HUES48 (cell line): ENCODE results near the gene EGF.

ENCODE experiments used
- H3K27ac ChIP-seq: one replicate; pipeline ENCODE4 v1.7.0; 2013; ENCODE audit warnings: low read depth, low read length, inconsistent platforms
- H3K27me3 ChIP-seq: 2 replicates; pipeline ENCODE4 v1.6.1; 2013; ENCODE audit warnings: mild to moderate bottlenecking, low read length; ENCODE audit not compliant: control insufficient read depth, insufficient read depth
- H3K36me3 ChIP-seq: 2 replicates; pipeline ENCODE4 v1.6.1; 2013; ENCODE audit warnings: low read length; ENCODE audit not compliant: control insufficient read depth, insufficient read depth
- H3K4me1 ChIP-seq: 2 replicates; pipeline ENCODE4 v1.6.1; 2013; ENCODE audit warnings: mild to moderate bottlenecking, low read length; ENCODE audit not compliant: control insufficient read depth, insufficient read depth
- H3K4me3 ChIP-seq: 2 replicates; pipeline ENCODE4 v1.5.1; 2013; ENCODE audit warnings: mild to moderate bottlenecking, low read depth, low read length
- H3K9ac ChIP-seq: 2 replicates; pipeline ENCODE4 v1.6.1; 2013; ENCODE audit warnings: mild to moderate bottlenecking, low read depth, low read length, moderate library complexity
- H3K9me3 ChIP-seq: 2 replicates; pipeline ENCODE4 v1.6.1; 2013; ENCODE audit warnings: low read length; ENCODE audit not compliant: control insufficient read depth, insufficient read depth

EGF gene

DNA sequence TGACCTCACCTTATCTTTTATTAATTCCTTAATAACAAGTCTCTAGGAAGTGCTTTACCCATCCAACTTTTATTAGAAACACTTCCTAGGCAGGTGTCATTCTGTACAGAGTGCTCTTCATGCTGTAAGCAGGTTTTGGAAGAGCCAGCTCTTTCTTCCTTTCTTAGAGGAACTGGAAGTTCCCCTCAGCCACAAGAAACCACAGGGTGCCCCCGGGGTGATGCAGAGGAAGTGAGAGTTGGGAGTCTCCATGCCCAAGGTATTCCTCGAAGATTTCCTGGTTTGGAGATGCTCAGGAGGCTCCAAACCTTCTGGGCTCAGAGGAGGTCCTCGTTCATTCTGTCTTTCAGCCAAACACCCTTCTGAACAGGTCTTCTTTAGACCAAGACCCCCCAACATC, 83.8 kb downstream of the EGF start:
- H3K36me3 ChIP-seq, result no peaks in the 10 kb centered on the region
- H3K27me3 ChIP-seq, result no peaks in the 10 kb centered on the region
- H3K4me3 ChIP-seq, result no peak overlapping the region
- H3K9me3 ChIP-seq, result no peaks in the 10 kb centered on the region
- H3K4me1 ChIP-seq, result no peaks in the 10 kb centered on the region
- no peak overlapping the region for H3K27ac ChIP-seq
- H3K9ac ChIP-seq, result no peak overlapping the region

DNA sequence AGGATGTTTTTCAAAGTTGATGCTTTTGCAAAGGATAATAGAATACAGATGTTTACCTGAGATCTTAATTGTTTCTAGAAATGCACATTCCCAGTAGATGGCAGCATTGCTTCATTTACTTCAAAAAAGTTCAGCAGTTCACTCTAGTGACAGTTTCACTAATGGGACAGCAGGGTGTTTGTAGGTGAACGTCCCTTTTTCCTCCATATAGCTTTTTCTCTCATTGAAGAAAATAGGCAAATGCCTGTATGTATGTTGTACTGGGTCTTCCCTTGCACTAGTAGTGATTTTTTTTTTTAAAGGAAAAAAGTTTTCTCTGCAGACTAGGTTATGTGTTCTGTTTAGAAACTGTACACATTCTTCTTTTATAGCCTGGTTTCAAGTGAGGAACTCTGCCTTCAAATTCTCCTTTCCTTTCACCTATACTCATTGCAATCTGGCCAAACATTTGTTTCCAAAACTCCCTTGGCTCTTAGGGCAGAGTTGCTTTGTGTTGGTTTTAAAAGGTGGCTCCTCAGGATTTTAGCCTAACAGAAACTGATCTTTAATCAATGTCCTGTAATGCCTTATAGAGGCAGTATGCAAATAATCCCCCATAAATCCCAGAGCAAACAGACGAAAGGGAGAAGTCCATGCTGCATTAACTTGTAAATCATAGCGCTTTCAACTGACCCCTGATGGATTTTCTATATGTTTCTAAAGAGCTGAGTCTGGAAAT, 86.3 kb downstream of the EGF start:
- no peak overlapping the region for H3K4me3 ChIP-seq
- H3K27me3 ChIP-seq, result no peaks in the 10 kb centered on the region
- H3K4me1 ChIP-seq, result no peaks in the 10 kb centered on the region
- H3K9me3 ChIP-seq, result no peaks in the 10 kb centered on the region
- no peak overlapping the region for H3K9ac ChIP-seq
- no peaks in the 10 kb centered on the region for H3K36me3 ChIP-seq
- H3K27ac ChIP-seq, result no peak overlapping the region

DNA sequence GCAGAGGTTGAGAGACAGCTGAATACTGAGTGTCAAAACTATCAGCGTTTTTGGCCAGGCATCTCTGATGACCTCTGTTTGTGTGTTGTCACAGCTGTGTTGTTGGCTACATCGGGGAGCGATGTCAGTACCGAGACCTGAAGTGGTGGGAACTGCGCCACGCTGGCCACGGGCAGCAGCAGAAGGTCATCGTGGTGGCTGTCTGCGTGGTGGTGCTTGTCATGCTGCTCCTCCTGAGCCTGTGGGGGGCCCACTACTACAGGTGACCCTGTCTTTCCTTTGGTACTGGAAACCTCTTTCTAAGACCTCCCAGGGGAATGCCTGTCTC, 86.9 kb downstream of the EGF start:
- Histone ChIP-seq H3K4me3 (no peak overlapping the region), H3K4me1 (no peaks in the 10 kb centered on the region), H3K9ac (no peak overlapping the region), H3K27ac (no peak overlapping the region), H3K9me3 (no peaks in the 10 kb centered on the region), H3K36me3 (no peaks in the 10 kb centered on the region), H3K27me3 (no peaks in the 10 kb centered on the region)

DNA sequence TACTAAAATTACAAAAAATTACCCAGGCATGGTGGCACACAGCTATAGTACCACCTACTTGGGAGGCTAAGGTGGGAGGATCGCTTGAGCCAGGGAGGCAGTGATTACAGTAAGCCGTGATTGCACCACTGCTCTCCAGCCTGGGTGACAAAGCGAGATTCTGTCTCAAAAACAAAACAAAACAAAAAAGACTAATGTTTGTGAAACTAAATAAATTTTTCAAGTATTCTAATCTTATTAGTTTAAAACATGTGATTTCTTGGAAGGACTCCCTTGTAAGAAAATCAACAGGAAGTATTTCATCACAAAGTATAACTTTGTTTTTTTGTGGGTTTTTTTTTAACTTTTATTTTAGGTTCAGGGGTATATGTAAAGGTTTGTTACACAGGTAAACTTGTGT, 89.6 kb downstream of the EGF start:
- Histone ChIP-seq H3K27ac (no peak overlapping the region), H3K36me3 (no peaks in the 10 kb centered on the region), H3K4me3 (no peak overlapping the region), H3K9me3 (no peaks in the 10 kb centered on the region), H3K4me1 (no peaks in the 10 kb centered on the region), H3K27me3 (no peaks in the 10 kb centered on the region), H3K9ac (no peak overlapping the region)

DNA sequence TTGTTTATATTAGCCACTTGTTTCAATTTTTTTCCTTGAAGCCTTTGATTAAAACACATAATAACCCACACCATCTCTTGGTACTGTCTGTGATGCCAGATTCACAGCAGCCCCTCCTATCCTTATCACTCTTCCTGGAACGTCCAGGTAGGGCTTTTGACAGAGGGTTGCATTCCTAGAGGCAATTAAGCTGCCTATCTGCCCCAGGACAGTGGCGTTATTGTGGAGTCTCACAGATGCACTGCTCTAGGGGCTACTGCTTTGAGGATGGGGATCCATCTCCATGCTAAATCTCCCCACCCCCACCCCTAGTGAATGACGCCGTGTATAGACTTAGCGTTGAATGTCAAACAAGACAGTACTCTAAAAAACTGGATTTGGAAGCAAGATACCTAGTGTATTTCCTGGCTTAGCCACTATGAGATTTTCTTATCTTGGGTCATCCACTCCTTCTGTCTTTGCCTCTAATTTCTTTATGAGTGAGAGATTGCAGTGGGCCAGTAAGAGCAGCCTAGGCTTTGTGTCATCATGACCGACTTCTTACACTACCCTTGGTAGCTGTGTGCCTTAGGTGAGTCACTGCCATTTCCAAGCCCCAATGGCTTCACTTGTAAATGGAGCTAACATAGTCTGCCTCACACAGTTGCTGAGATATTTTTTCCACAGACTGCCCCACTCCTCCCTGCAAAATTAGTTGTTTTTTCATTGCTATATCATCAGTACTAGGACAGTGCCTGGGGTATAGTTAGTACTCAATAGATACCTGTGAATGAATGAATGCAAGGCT, 90.9 kb downstream of the EGF start:
- no peaks in the 10 kb centered on the region for H3K27me3 ChIP-seq
- H3K9me3 ChIP-seq, result no peaks in the 10 kb centered on the region
- H3K4me3 ChIP-seq, result no peak overlapping the region
- no peak overlapping the region for H3K9ac ChIP-seq
- no peaks in the 10 kb centered on the region for H3K4me1 ChIP-seq
- no peaks in the 10 kb centered on the region for H3K36me3 ChIP-seq
- H3K27ac ChIP-seq, result no peak overlapping the region

DNA sequence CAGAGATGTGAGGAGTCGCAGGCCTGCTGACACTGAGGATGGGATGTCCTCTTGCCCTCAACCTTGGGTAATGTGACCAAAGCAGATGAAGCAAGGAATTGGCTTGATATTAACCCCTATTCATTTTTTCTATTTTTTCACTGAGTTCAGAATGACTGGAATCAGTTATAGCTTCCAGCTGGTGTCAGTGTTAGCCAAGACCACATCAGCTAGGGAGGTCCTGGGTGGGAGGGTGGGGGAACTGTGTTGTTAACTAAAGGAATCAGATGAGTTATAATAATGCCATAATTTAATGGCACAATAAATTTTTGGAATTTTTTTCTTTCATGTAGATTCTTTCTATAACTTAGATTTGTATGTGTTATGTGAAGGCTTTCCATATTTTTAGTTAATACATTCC, 91.9 kb downstream of the EGF start:
- Histone ChIP-seq H3K4me1 (no peaks in the 10 kb centered on the region), H3K36me3 (no peaks in the 10 kb centered on the region)

DNA sequence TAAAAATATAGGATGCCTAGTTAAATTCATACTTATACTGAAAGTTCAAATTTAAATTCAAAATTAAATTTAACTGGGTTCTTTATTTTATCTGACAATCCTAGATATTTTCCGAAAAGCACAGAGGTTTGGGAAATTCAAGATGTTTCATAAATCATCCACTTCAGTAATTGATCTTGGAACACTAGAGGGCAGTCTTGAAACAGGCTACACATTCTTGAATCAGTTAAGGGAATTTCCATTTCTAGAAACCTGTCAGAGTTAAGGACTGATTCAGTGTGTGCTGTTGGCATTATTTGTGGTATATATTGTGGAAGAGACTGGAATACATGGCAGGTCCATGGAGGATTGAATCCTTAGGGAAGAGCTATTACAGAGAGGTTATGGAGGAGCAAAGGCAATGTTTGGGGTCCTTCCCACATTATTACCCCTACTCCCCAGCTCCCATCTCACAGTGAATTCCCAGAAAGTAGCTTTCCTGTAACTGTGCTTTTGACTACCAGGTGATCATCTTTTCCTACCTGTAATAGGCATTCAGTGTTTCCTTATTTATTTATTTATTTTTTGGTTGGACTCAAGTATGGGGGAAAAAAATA, 92.9 kb downstream of the EGF start:
- Histone ChIP-seq H3K4me3 (no peak overlapping the region), H3K27me3 (no peaks in the 10 kb centered on the region), H3K4me1 (no peaks in the 10 kb centered on the region), H3K9me3 (no peaks in the 10 kb centered on the region), H3K9ac (no peak overlapping the region), H3K36me3 (no peaks in the 10 kb centered on the region), H3K27ac (no peak overlapping the region)

More for the DNA sequence above, 91.9 kb downstream of the EGF start:
- H3K27ac ChIP-seq, result no peak overlapping the region
- no peaks in the 10 kb centered on the region for H3K27me3 ChIP-seq
- no peak overlapping the region for H3K4me3 ChIP-seq
- no peaks in the 10 kb centered on the region for H3K9me3 ChIP-seq
- no peak overlapping the region for H3K9ac ChIP-seq

DNA sequence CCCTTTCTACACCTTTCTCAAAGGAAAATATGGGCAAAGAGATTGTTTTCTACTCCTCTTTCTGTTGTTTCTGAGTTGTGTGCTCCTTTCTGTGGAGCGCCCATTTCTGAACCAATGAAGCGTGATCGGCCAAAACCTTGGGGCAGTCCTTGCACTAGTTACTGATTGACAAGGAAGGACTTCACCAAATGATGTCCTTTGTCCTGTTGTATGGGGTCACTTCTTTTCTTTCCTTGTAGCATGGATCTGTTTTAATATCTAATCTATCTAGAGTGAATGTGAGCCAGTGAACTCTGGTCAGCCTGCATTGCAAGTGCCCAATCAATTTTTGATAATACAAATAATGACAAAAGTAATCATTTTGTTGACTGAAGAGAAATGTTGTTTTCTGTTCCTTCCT, 94.5 kb downstream of the EGF start:
- Histone ChIP-seq H3K27ac (no peak overlapping the region), H3K9me3 (no peaks in the 10 kb centered on the region), H3K4me1 (no peaks in the 10 kb centered on the region), H3K9ac (no peak overlapping the region), H3K27me3 (no peaks in the 10 kb centered on the region), H3K36me3 (no peaks in the 10 kb centered on the region), H3K4me3 (no peak overlapping the region)

DNA sequence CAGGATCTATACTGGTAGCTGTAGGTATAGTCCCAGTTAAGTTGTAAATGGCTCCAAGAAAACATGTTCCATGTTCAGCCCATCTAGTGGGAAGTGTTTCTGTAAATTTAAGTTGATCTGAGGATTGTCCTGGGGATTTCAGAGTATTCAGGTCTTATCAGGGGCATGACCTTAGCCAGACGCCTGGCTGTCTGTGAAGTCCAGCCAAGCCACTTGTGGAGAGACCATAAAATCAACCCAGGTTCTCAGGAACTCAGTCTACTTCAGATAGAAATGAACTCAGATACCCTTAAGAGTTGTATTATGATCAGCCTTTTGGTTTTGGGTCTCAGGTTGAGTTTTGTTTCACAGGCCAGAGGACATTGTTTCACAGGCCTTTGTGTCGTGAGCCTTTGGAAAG, 95.9 kb downstream of the EGF start:
- no peaks in the 10 kb centered on the region for H3K4me1 ChIP-seq
- no peaks in the 10 kb centered on the region for H3K27me3 ChIP-seq
- H3K27ac ChIP-seq, result peak overlapping the region; percentile 36
- H3K9ac ChIP-seq, result no peak overlapping the region
- H3K9me3 ChIP-seq, result no peaks in the 10 kb centered on the region
- no peak overlapping the region for H3K4me3 ChIP-seq
- H3K36me3 ChIP-seq, result no peaks in the 10 kb centered on the region

DNA sequence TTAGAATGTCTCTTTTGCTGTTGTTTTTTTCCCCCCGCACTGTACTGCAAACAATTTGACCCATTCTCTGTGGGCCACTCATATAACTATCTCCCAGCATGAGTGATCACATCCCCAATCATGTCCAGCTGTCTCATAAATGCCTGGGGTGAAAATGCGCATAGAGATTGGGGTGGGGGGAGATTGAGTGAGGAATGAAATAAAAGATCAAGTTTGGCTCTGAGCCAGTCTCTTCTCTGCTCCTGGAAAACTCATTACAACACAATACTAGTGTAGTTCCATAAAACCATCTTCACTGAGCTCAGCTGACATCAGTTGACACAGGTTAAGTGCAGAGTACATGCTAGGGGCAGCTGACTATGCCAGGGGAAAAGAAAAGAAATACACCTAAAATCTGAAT, 96.9 kb downstream of the EGF start:
- H3K4me1 ChIP-seq, result peaks cover 2% of the 10 kb centered on the region; the same call in 1 of the 2 replicates
- H3K27me3 ChIP-seq, result no peaks in the 10 kb centered on the region
- no peak overlapping the region for H3K27ac ChIP-seq

DNA sequence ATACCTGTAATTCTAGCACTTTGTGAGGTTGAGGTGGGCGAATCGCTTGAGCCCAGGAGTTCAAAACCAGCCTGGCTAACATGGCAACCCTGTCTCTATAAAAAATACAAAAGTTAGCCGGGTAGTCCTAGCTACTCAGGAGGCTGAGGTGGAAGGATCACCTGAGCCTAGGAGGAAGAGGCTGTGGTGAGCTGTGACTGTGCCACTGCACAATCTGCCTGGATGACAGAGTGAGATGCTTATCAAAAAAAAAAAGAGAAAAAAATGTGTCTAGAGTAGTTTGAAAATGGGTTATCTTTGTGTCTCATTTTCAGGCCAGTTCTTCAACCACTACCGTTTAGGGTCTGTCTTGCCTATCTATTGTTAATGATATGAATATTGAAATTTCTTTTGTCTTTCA, 98.1 kb downstream of the EGF start:
- no peaks in the 10 kb centered on the region for H3K27me3 ChIP-seq
- no peaks in the 10 kb centered on the region for H3K9me3 ChIP-seq
- H3K36me3 ChIP-seq, result no peaks in the 10 kb centered on the region
- H3K4me3 ChIP-seq, result no peak overlapping the region
- H3K9ac ChIP-seq, result no peak overlapping the region
- no peak overlapping the region for H3K27ac ChIP-seq
- peaks cover 2% of the 10 kb centered on the region; the same call in 1 of the 2 replicates for H3K4me1 ChIP-seq

More for the DNA sequence above, 96.9 kb downstream of the EGF start:
- Histone ChIP-seq H3K4me3 (no peak overlapping the region), H3K36me3 (no peaks in the 10 kb centered on the region), H3K9ac (no peak overlapping the region), H3K9me3 (no peaks in the 10 kb centered on the region)
